ENCODE results near the gene STIP1. TPM values are rescaled to one million over a fixed set of nuclear protein-coding genes. Genes with fewer than 3 reads are reported as not detected.
"Not testable (repeated sequence)": the region's sequence is repeated elsewhere in the genome, so short reads cannot be mapped to it uniquely, and the experiment has no call there.

STIP1 gene
- polyA plus RNA-seq, 1 donor from 2014 or later = 161 TPM

GRCh38 chr11:64157631-64158394 lies 28.2 kb upstream of the STIP1 start:
- H3K9me2 ChIP-seq (ENCODE audit: insufficient read depth, low read length) = no peaks in the 10 kb centered on the region
- no peak overlapping the region for H3K9ac ChIP-seq (ENCODE audit: low read length)
- no peaks in the 10 kb centered on the region for H3K79me2 ChIP-seq (replicated peaks; ENCODE audit: insufficient read depth, low read length)
- H3K36me3 ChIP-seq (ENCODE audit: insufficient read depth, low read length) = no peaks in the 10 kb centered on the region
- no peak for TF ChIP-seq TAF1 (IDR thresholded peaks at IDR 0.05; ENCODE audit: low read depth)
- no peak for TF ChIP-seq EZH2 (IDR thresholded peaks at IDR 0.05; ENCODE audit: borderline replicate concordance, insufficient read depth, low read length, poor library complexity, severe bottlenecking)
- TF ChIP-seq REST (IDR thresholded peaks at IDR 0.05; ENCODE audit: borderline replicate concordance) = no peak
- no peak for TF ChIP-seq CTCF (IDR thresholded peaks at IDR 0.05; ENCODE audit: poor library complexity, severe bottlenecking)
- no peak for TF ChIP-seq SMC3 (conservative IDR thresholded peaks at IDR 0.05; ENCODE audit: poor library complexity)
- TF ChIP-seq POLR2AphosphoS5 (IDR thresholded peaks at IDR 0.05) = no peak
- no peak for TF ChIP-seq EP300 (conservative IDR thresholded peaks at IDR 0.05; ENCODE audit: poor library complexity, severe bottlenecking)
- no peak for TF ChIP-seq MXI1 (conservative IDR thresholded peaks at IDR 0.05; ENCODE audit: poor library complexity, severe bottlenecking)
- no peak for TF ChIP-seq RAD21 (conservative IDR thresholded peaks at IDR 0.05)
- no peaks in the 10 kb centered on the region for H3F3A ChIP-seq (ENCODE audit: insufficient read depth, low read length, poor library complexity, severe bottlenecking)
- H3K4me3 ChIP-seq (ENCODE audit: low read length) = no peak overlapping the region
- no peak overlapping the region for H3K4me2 ChIP-seq (ENCODE audit: low read length)
- H3K27me3 ChIP-seq (ENCODE audit: insufficient read depth, low read depth, low read length) = no peaks in the 10 kb centered on the region
- H3K9me3 ChIP-seq (ENCODE audit: low read length) = no peaks in the 10 kb centered on the region
- H4K20me1 ChIP-seq (ENCODE audit: insufficient read depth) = no peaks in the 10 kb centered on the region
- H3K27ac ChIP-seq (ENCODE audit: low read length) = no peak overlapping the region
- H2AFZ ChIP-seq (ENCODE audit: low read depth, low read length) = no peak overlapping the region

GRCh38 chr11:64161037-64161436 lies 24.9 kb upstream of the STIP1 start:
- H3K9ac ChIP-seq (ENCODE audit: low read length) = no peak overlapping the region
- H2AFZ ChIP-seq (ENCODE audit: low read depth, low read length) = no peak overlapping the region
- no peak overlapping the region for H3K4me3 ChIP-seq (ENCODE audit: low read length)
- no peaks in the 10 kb centered on the region for H3F3A ChIP-seq (ENCODE audit: insufficient read depth, low read length, poor library complexity, severe bottlenecking)
- H3K36me3 ChIP-seq (ENCODE audit: insufficient read depth, low read length) = no peaks in the 10 kb centered on the region
- no peak overlapping the region for H3K27ac ChIP-seq (ENCODE audit: low read length)
- H3K79me2 ChIP-seq (replicated peaks; ENCODE audit: insufficient read depth, low read length) = no peaks in the 10 kb centered on the region
- no peaks in the 10 kb centered on the region for H3K9me2 ChIP-seq (ENCODE audit: insufficient read depth, low read length)
- H3K9me3 ChIP-seq (ENCODE audit: low read length) = no peaks in the 10 kb centered on the region
- TF ChIP-seq POLR2AphosphoS5 (IDR thresholded peaks at IDR 0.05) (no peak), TAF1 (IDR thresholded peaks at IDR 0.05; ENCODE audit: low read depth) (no peak), MXI1 (conservative IDR thresholded peaks at IDR 0.05; ENCODE audit: poor library complexity, severe bottlenecking) (no peak), REST (IDR thresholded peaks at IDR 0.05; ENCODE audit: borderline replicate concordance) (no peak)
- H4K20me1 ChIP-seq (ENCODE audit: insufficient read depth) = no peaks in the 10 kb centered on the region
- no peaks in the 10 kb centered on the region for H3K27me3 ChIP-seq (ENCODE audit: insufficient read depth, low read depth, low read length)
- no peak overlapping the region for H3K4me2 ChIP-seq (ENCODE audit: low read length)

- H3K9ac ChIP-seq (ENCODE audit: low read length); H2AFZ ChIP-seq (ENCODE audit: low read depth, low read length); H3K9me3 ChIP-seq (ENCODE audit: low read length); H3K36me3 ChIP-seq (ENCODE audit: insufficient read depth, low read length); H3K4me3 ChIP-seq (ENCODE audit: low read length); H4K20me1 ChIP-seq (ENCODE audit: insufficient read depth); H3K27ac ChIP-seq (ENCODE audit: low read length); H3K27me3 ChIP-seq (ENCODE audit: insufficient read depth, low read depth, low read length); H3K9me2 ChIP-seq (ENCODE audit: insufficient read depth, low read length); H3F3A ChIP-seq (ENCODE audit: insufficient read depth, low read length, poor library complexity, severe bottlenecking); H3K4me2 ChIP-seq (ENCODE audit: low read length); H3K79me2 ChIP-seq (replicated peaks; ENCODE audit: insufficient read depth, low read length): not testable (repeated sequence)
These were observed 23.2 kb upstream of the STIP1 start for GRCh38 chr11:64162769-64163168.
